Neural cell (in vitro differentiated cells): ENCODE measurements around the gene CEP128. TPM values are rescaled to one million over a fixed set of nuclear protein-coding genes. Genes with fewer than 3 reads are reported as not detected.

ENCODE experiments used
- H2AFZ ChIP-seq: fragments of 200-600, 300-800 bp; sonication (generic), shearing (Covaris generic); 2 replicates; pipeline ENCODE4 v1.6.0; 2014; ENCODE audit warnings: low read depth, mild to moderate bottlenecking, antibody characterized with exemption, low read length, moderate library complexity
- H3F3A ChIP-seq: fragments of 200-600 bp; shearing (Covaris generic); 2 replicates; pipeline ENCODE4 v1.6.1; 2016; ENCODE audit warnings: mild to moderate bottlenecking, moderate library complexity, mixed read lengths, antibody characterized with exemption, low read length; ENCODE audit not compliant: insufficient read depth, poor library complexity, severe bottlenecking
- H3K27ac ChIP-seq: fragments of 200-600, 300-800 bp; sonication (generic), shearing (Covaris generic); 2 replicates; pipeline ENCODE4 v1.5.1; 2014; ENCODE audit warnings: mild to moderate bottlenecking, low read length, moderate library complexity
- H3K27me3 ChIP-seq: fragments of 300-800, 200-600 bp; sonication (generic), shearing (Covaris generic); 2 replicates; pipeline ENCODE4 v1.6.0; 2014; ENCODE audit warnings: mild to moderate bottlenecking, low read depth, low read length, moderate library complexity; ENCODE audit not compliant: insufficient read depth
- H3K36me3 ChIP-seq: fragments of 300-800, 200-600 bp; sonication (generic), shearing (Covaris generic); 2 replicates; pipeline ENCODE4 v1.5.1; 2014; ENCODE audit warnings: mild to moderate bottlenecking, antibody characterized with exemption, low read length, moderate library complexity; ENCODE audit not compliant: insufficient read depth
- H3K4me2 ChIP-seq: fragments of 300-800, 200-600 bp; sonication (generic), shearing (Covaris generic); 2 replicates; pipeline ENCODE4 v1.6.0; 2014; ENCODE audit warnings: mild to moderate bottlenecking, low read length
- H3K4me3 ChIP-seq: fragments of 300-800, 200-600 bp; sonication (generic), shearing (Covaris generic); 2 replicates; pipeline ENCODE4 v1.5.1; 2014; ENCODE audit warnings: mild to moderate bottlenecking, low read length, moderate library complexity
- H3K79me2 ChIP-seq: fragments of 200-600 bp; shearing (Covaris generic); replicated peaks from 2 replicates; pipeline ENCODE4 v1.6.0; 2014; ENCODE audit warnings: mild to moderate bottlenecking, low read length, moderate library complexity; ENCODE audit not compliant: insufficient read depth
- H3K9ac ChIP-seq: fragments of 300-800, 200-600 bp; sonication (generic), shearing (Covaris generic); 2 replicates; pipeline ENCODE4 v1.6.1; 2016; ENCODE audit warnings: mild to moderate bottlenecking, low read length, mixed read lengths
- H3K9me2 ChIP-seq: fragments of 200-600 bp; shearing (Covaris generic); 2 replicates; pipeline ENCODE4 v1.6.1; 2016; ENCODE audit warnings: mild to moderate bottlenecking, low read length, mixed read lengths; ENCODE audit not compliant: insufficient read depth
- H3K9me3 ChIP-seq: fragments of 200-600, 300-800 bp; sonication (generic), shearing (Covaris generic); 2 replicates; pipeline ENCODE4 v1.6.1; 2016; ENCODE audit warnings: mild to moderate bottlenecking, mixed run types, low read length, moderate library complexity, mixed read lengths
- H4K20me1 ChIP-seq: fragments of 200-600 bp; shearing (Covaris generic); 2 replicates; pipeline ENCODE4 v1.6.1; 2016; ENCODE audit warnings: mild to moderate bottlenecking, mixed run types; ENCODE audit not compliant: insufficient read depth
- EP300 ChIP-seq: fragments of 450-650 bp; conservative IDR thresholded peaks from 2 replicates; pipeline ENCODE4 v1.6.1; 2014; ENCODE audit warnings: antibody characterized with exemption, mild to moderate bottlenecking, moderate library complexity; ENCODE audit not compliant: poor library complexity, severe bottlenecking
- EZH2 ChIP-seq: fragments of 200-600, 300-800 bp; shearing (Covaris generic), sonication (generic); IDR thresholded peaks from 2 replicates; pipeline ENCODE4 v1.6.1; 2014; ENCODE audit warnings: antibody characterized with exemption, low read length, borderline replicate concordance, mild to moderate bottlenecking; ENCODE audit not compliant: insufficient read depth, poor library complexity, severe bottlenecking
- MXI1 ChIP-seq: fragments of 450-650 bp; conservative IDR thresholded peaks from 2 replicates; pipeline ENCODE4 v1.6.1; 2014; ENCODE audit warnings: antibody characterized with exemption, mild to moderate bottlenecking; ENCODE audit not compliant: poor library complexity, severe bottlenecking
- POLR2AphosphoS5 ChIP-seq: IDR thresholded peaks from 2 replicates; pipeline ENCODE4 v1.6.1; 2012
- RAD21 ChIP-seq: fragments of 450-650 bp; conservative IDR thresholded peaks from 2 replicates; pipeline ENCODE4 v1.6.1; 2014; ENCODE audit warnings: antibody characterized with exemption, mild to moderate bottlenecking, moderate library complexity
- SMC3 ChIP-seq: fragments of 450-650 bp; conservative IDR thresholded peaks from 2 replicates; pipeline ENCODE4 v1.6.1; 2014; ENCODE audit warnings: antibody characterized with exemption, mild to moderate bottlenecking, moderate library complexity; ENCODE audit not compliant: poor library complexity
- TAF1 ChIP-seq: IDR thresholded peaks from 2 replicates; pipeline ENCODE4 v1.6.1; 2012; ENCODE audit warnings: low read depth
- polyA plus RNA-seq: library from polyadenylated mRNA; depleted of rRNA; stranded (reverse); fragments of >200 nt; gene quantifications from 2 replicates; pipeline ENCODE4 v1.2.3, GENCODE V29; 2014
- TF ChIP-seq, protein P1 (sequence below): fragments of 450-650 bp; IDR thresholded peaks from 2 replicates; pipeline ENCODE4 v1.5.1; 2014; ENCODE audit warnings: antibody characterized with exemption, mild to moderate bottlenecking, moderate library complexity; ENCODE audit not compliant: poor library complexity, severe bottlenecking
- TF ChIP-seq, protein P2 (sequence below): IDR thresholded peaks from 2 replicates; pipeline ENCODE4 v1.6.1; 2012; ENCODE audit warnings: borderline replicate concordance

The CEP128 gene
- polyA plus RNA-seq, 1 donor from 2014 or later, result 5.5 TPM

DNA sequence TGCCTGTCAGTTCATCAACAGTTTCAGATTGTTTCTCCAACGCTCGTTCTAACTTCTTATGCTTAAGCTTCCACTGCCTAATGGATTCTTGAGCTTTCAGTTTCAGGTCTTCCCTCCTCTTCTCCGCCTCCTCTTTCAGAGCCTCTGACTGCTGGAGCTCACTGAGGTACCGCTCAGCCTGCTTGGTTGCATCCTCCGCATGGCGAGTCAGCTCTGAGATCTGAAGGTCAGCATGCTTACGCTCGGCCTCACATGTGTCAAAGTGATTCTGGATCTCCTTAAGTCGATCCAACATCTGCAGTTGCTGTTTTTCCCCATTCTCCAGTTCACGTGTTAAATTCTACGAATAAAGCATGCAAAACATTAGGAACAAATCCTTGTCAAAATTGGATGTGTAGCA, 148.8 kb downstream of the CEP128 start:
- TF ChIP-seq POLR2AphosphoS5 (no peak), TAF1 (no peak), EP300 (no peak), MXI1 (no peak), EZH2 (no peak), RAD21 (no peak), SMC3 (no peak)
- TF ChIP-seq, protein P1, sequence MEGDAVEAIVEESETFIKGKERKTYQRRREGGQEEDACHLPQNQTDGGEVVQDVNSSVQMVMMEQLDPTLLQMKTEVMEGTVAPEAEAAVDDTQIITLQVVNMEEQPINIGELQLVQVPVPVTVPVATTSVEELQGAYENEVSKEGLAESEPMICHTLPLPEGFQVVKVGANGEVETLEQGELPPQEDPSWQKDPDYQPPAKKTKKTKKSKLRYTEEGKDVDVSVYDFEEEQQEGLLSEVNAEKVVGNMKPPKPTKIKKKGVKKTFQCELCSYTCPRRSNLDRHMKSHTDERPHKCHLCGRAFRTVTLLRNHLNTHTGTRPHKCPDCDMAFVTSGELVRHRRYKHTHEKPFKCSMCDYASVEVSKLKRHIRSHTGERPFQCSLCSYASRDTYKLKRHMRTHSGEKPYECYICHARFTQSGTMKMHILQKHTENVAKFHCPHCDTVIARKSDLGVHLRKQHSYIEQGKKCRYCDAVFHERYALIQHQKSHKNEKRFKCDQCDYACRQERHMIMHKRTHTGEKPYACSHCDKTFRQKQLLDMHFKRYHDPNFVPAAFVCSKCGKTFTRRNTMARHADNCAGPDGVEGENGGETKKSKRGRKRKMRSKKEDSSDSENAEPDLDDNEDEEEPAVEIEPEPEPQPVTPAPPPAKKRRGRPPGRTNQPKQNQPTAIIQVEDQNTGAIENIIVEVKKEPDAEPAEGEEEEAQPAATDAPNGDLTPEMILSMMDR, result no peak
- TF ChIP-seq, protein P2, sequence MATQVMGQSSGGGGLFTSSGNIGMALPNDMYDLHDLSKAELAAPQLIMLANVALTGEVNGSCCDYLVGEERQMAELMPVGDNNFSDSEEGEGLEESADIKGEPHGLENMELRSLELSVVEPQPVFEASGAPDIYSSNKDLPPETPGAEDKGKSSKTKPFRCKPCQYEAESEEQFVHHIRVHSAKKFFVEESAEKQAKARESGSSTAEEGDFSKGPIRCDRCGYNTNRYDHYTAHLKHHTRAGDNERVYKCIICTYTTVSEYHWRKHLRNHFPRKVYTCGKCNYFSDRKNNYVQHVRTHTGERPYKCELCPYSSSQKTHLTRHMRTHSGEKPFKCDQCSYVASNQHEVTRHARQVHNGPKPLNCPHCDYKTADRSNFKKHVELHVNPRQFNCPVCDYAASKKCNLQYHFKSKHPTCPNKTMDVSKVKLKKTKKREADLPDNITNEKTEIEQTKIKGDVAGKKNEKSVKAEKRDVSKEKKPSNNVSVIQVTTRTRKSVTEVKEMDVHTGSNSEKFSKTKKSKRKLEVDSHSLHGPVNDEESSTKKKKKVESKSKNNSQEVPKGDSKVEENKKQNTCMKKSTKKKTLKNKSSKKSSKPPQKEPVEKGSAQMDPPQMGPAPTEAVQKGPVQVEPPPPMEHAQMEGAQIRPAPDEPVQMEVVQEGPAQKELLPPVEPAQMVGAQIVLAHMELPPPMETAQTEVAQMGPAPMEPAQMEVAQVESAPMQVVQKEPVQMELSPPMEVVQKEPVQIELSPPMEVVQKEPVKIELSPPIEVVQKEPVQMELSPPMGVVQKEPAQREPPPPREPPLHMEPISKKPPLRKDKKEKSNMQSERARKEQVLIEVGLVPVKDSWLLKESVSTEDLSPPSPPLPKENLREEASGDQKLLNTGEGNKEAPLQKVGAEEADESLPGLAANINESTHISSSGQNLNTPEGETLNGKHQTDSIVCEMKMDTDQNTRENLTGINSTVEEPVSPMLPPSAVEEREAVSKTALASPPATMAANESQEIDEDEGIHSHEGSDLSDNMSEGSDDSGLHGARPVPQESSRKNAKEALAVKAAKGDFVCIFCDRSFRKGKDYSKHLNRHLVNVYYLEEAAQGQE, result no peak
- Histone ChIP-seq H3K4me3 (peak overlapping the region; percentile 29), H3K27ac (peak overlapping the region; percentile 33), H3K9me2 (no peaks in the 10 kb centered on the region), H4K20me1 (no peaks in the 10 kb centered on the region), H3K9me3 (no peaks in the 10 kb centered on the region), H3F3A (no peaks in the 10 kb centered on the region), H3K36me3 (no peaks in the 10 kb centered on the region), H3K4me2 (no peak overlapping the region), H3K9ac (no peak overlapping the region), H3K27me3 (no peaks in the 10 kb centered on the region), H2AFZ (no peak overlapping the region), H3K79me2 (no peaks in the 10 kb centered on the region)

DNA sequence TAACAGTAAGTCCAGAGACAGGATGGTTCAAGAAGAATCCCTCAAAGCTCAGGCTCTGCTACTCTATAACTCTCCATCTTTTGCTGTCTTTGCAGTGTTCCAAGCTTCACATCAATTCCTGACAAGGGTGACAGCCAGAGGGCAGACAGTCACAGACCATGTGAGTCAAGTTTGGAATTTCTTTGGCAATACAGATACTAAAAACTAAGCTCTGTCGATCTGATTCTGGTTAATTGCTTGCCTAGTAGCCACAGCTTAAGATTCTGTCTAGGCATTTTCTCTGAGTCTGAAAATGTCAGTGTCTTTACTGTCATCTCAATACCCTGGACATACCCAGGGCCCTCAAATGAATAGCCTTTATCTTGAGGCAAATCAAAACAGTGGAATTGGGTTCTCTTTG, 153.7 kb downstream of the CEP128 start:
- H3K27me3 ChIP-seq, result no peaks in the 10 kb centered on the region
- no peaks in the 10 kb centered on the region for H4K20me1 ChIP-seq
- no peak overlapping the region for H2AFZ ChIP-seq
- H3F3A ChIP-seq, result no peaks in the 10 kb centered on the region
- H3K4me2 ChIP-seq, result no peak overlapping the region
- H3K27ac ChIP-seq, result no peak overlapping the region
- TF ChIP-seq SMC3 (no peak), EP300 (no peak), MXI1 (no peak), RAD21 (no peak), EZH2 (no peak), TAF1 (no peak), POLR2AphosphoS5 (no peak)
- TF ChIP-seq, protein P1, result no peak
- TF ChIP-seq, protein P2, result no peak
- no peaks in the 10 kb centered on the region for H3K36me3 ChIP-seq
- no peaks in the 10 kb centered on the region for H3K9me3 ChIP-seq
- H3K4me3 ChIP-seq, result no peak overlapping the region
- no peak overlapping the region for H3K9ac ChIP-seq
- no peaks in the 10 kb centered on the region for H3K79me2 ChIP-seq
- no peaks in the 10 kb centered on the region for H3K9me2 ChIP-seq
